ENCODE data around the gene UBE2I. TPM values are rescaled to one million over a fixed set of nuclear protein-coding genes. Genes with fewer than 3 reads are reported as not detected.

Gene UBE2I
- total RNA-seq, 2 experiments from 2014 or later: 122 to 323 TPM

- ChIA-PET POLR2A (no interaction called here), CTCF (ENCODE audit: unreplicated experiment) (interaction anchor here (0.5 kb wide), 1 partner anchor 332 kb away, joined by 3 read pairs; no protein-coding TSS in a partner anchor)
- Histone ChIP-seq H3K4me1 (ENCODE audit: insufficient read depth, low read length, poor library complexity, severe bottlenecking) (peaks cover 14% of the 10 kb centered on the region), H3K36me3 (ENCODE audit: insufficient read depth, low read length) (peaks cover 74% of the 10 kb centered on the region), H3K4me2 (ENCODE audit: low read length) (no peak overlapping the region), H3K79me2 (ENCODE audit: insufficient read depth, low read depth, low read length) (peaks cover 63% of the 10 kb centered on the region), H3K27ac (ENCODE audit: low read depth, low read length, poor library complexity, severe bottlenecking) (no peak overlapping the region), H3K9me2 (ENCODE audit: insufficient read depth, low read length) (no peaks in the 10 kb centered on the region), H2AFZ (ENCODE audit: low read length) (no peak overlapping the region), H3K9me3 (ENCODE audit: low read length) (no peaks in the 10 kb centered on the region; the same call in 1 of the 2 replicates), H4K20me1 (ENCODE audit: insufficient read depth, low read length) (peaks cover 26% of the 10 kb centered on the region; the same call in 1 of the 2 replicates), H3K4me3 (ENCODE audit: low read depth, low read length, poor library complexity, severe bottlenecking) (no peak overlapping the region)
- TF ChIP-seq EZH2phosphoT487 (IDR thresholded peaks at IDR 0.05; ENCODE audit: borderline replicate concordance, low read depth, low read length) (no peak), CTCF (conservative IDR thresholded peaks at IDR 0.05; ENCODE audit: low read length) (no peak)
- no TSS peak for BruUV-seq (replicated peaks)
- intact Hi-C loops (cut with micrococcal nuclease; ENCODE audit: unreplicated experiment): no loop called here
- DNase-seq (ENCODE audit: low spot score): no peak
Observed at GRCh38 chr16:1312467-1312816, 3.0 kb downstream of the UBE2I start.

GRCh38 chr16:1312903-1313302 is 3.5 kb downstream of the UBE2I start:
- H3K4me3 ChIP-seq (ENCODE audit: low read depth, low read length, poor library complexity, severe bottlenecking): no peak overlapping the region
- H3K27ac ChIP-seq (ENCODE audit: low read depth, low read length, poor library complexity, severe bottlenecking): no peak overlapping the region
- H3K4me1 ChIP-seq (ENCODE audit: insufficient read depth, low read length, poor library complexity, severe bottlenecking): peaks cover 14% of the 10 kb centered on the region
- no peak for DNase-seq (ENCODE audit: low spot score)
- BruUV-seq (replicated peaks): no TSS peak
- H3K79me2 ChIP-seq (ENCODE audit: insufficient read depth, low read depth, low read length): peaks cover 63% of the 10 kb centered on the region
- POLR2A ChIA-PET: no interaction called here
- no peaks in the 10 kb centered on the region for H3K9me2 ChIP-seq (ENCODE audit: insufficient read depth, low read length)
- intact Hi-C loops (cut with micrococcal nuclease; ENCODE audit: unreplicated experiment): no loop called here
- H2AFZ ChIP-seq (ENCODE audit: low read length): no peak overlapping the region
- no peak overlapping the region for H3K4me2 ChIP-seq (ENCODE audit: low read length)
- CTCF ChIA-PET (ENCODE audit: unreplicated experiment): no interaction called here
- TF ChIP-seq EZH2phosphoT487 (IDR thresholded peaks at IDR 0.05; ENCODE audit: borderline replicate concordance, low read depth, low read length): no peak
- TF ChIP-seq CTCF (conservative IDR thresholded peaks at IDR 0.05; ENCODE audit: low read length): no peak
- H3K9me3 ChIP-seq (ENCODE audit: low read length): no peaks in the 10 kb centered on the region; the same call in 1 of the 2 replicates
- H3K36me3 ChIP-seq (ENCODE audit: insufficient read depth, low read length): peaks cover 79% of the 10 kb centered on the region
- peaks cover 26% of the 10 kb centered on the region; the same call in 1 of the 2 replicates for H4K20me1 ChIP-seq (ENCODE audit: insufficient read depth, low read length)

GRCh38 chr16:1313721-1314369 is 4.4 kb downstream of the UBE2I start:
- intact Hi-C loops (cut with micrococcal nuclease; ENCODE audit: unreplicated experiment): no loop called here
- H3K36me3 ChIP-seq (ENCODE audit: insufficient read depth, low read length): peaks cover 88% of the 10 kb centered on the region
- H3K27ac ChIP-seq (ENCODE audit: low read depth, low read length, poor library complexity, severe bottlenecking): no peak overlapping the region
- DNase-seq (ENCODE audit: low spot score): no peak
- H3K79me2 ChIP-seq (ENCODE audit: insufficient read depth, low read depth, low read length): peaks cover 63% of the 10 kb centered on the region
- H3K9me2 ChIP-seq (ENCODE audit: insufficient read depth, low read length): no peaks in the 10 kb centered on the region
- ChIA-PET CTCF (ENCODE audit: unreplicated experiment) (no interaction called here), POLR2A (no interaction called here)
- H2AFZ ChIP-seq (ENCODE audit: low read length): no peak overlapping the region
- no peak overlapping the region for H3K4me3 ChIP-seq (ENCODE audit: low read depth, low read length, poor library complexity, severe bottlenecking)
- no peaks in the 10 kb centered on the region for H3K9me3 ChIP-seq (ENCODE audit: low read length)
- TF ChIP-seq EZH2phosphoT487 (IDR thresholded peaks at IDR 0.05; ENCODE audit: borderline replicate concordance, low read depth, low read length) (no peak), CTCF (conservative IDR thresholded peaks at IDR 0.05; ENCODE audit: low read length) (no peak)
- H4K20me1 ChIP-seq (ENCODE audit: insufficient read depth, low read length): peaks cover 26% of the 10 kb centered on the region; the same call in 1 of the 2 replicates
- H3K4me2 ChIP-seq (ENCODE audit: low read length): no peak overlapping the region
- BruUV-seq (replicated peaks): no TSS peak
- peaks cover 14% of the 10 kb centered on the region for H3K4me1 ChIP-seq (ENCODE audit: insufficient read depth, low read length, poor library complexity, severe bottlenecking)

All from OCI-LY7 (cell line).